Measurements from ENCODE around the gene TMBIM6. TPM values are rescaled to one million over a fixed set of nuclear protein-coding genes. Genes with fewer than 3 reads are reported as not detected.

Gene TMBIM6
- total and polyA plus RNA-seq, 9 of the 15 experiments (the other 6 are each of a cell fraction or from before 2014, with no cell fraction given), result 147 to 1,288 (median 352) TPM

DNA sequence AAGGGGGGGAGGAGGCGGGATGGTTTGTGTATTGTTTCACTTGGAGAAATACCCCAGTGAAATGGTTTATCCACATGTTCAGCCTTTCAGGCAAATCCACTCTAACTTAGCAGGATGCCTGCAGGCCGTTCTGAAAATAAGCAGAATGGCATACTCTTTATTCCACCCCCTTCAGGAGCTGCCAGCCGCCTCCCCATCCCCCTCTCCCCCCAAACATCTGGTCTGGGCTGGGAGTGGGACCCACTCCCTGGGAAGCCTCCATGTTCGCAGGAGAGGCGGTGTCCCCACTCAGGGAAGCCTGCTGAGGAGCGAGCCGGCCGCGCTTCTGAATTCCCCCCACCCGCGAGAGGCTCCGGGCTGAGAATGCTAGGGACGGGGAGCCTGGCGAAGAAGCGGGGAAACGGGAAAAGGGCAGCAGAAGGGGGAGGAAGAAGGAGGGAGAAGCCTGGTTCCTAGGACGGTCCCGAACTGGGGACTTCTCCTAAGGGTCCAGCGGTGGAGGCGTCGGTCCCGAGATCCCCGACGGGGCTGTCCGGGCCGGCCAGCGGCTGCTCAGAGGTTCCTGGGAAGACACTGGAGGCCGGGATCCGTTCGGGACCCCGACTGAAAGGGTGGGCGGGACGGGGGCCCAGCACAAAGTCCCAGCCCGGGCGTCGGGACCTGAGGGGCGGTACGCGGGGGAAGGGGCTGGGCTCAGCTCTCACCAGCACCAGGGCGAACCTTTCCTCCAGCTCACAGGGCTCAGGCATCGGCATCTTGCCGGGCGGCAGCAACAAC, 34.8 kb upstream of the TMBIM6 start (continued):
- TF ChIP-seq, protein P1, sequence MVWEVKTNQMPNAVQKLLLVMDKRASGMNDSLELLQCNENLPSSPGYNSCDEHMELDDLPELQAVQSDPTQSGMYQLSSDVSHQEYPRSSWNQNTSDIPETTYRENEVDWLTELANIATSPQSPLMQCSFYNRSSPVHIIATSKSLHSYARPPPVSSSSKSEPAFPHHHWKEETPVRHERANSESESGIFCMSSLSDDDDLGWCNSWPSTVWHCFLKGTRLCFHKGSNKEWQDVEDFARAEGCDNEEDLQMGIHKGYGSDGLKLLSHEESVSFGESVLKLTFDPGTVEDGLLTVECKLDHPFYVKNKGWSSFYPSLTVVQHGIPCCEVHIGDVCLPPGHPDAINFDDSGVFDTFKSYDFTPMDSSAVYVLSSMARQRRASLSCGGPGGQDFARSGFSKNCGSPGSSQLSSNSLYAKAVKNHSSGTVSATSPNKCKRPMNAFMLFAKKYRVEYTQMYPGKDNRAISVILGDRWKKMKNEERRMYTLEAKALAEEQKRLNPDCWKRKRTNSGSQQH (CRISPR knock-in tag; IDR thresholded peaks at IDR 0.05), result no peak
- TF ChIP-seq ZFX (CRISPR knock-in tag; IDR thresholded peaks at IDR 0.05) (peak; percentile 6; the same call in 1 of the 2 replicates), RCOR1 (IDR thresholded peaks at IDR 0.05; ENCODE audit: borderline replicate concordance in 1 of 2, low read depth in 2 of 2, low read length in 2 of 2) (0 out of 4 replicates have a peak, but pooled peaks of 1 of the 2 experiments have one; percentile 2), ZNF589 (CRISPR knock-in tag; IDR thresholded peaks at IDR 0.05; ENCODE audit: low read depth) (0 out of 2 replicates have a peak, but pooled peaks have one; percentile 6), RBBP5 (IDR thresholded peaks at IDR 0.05; ENCODE audit: borderline replicate concordance, insufficient read depth, low read length, poor library complexity, severe bottlenecking) (peak; percentile 72)
- TF ChIP-seq, protein P2, sequence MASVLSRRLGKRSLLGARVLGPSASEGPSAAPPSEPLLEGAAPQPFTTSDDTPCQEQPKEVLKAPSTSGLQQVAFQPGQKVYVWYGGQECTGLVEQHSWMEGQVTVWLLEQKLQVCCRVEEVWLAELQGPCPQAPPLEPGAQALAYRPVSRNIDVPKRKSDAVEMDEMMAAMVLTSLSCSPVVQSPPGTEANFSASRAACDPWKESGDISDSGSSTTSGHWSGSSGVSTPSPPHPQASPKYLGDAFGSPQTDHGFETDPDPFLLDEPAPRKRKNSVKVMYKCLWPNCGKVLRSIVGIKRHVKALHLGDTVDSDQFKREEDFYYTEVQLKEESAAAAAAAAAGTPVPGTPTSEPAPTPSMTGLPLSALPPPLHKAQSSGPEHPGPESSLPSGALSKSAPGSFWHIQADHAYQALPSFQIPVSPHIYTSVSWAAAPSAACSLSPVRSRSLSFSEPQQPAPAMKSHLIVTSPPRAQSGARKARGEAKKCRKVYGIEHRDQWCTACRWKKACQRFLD (CRISPR knock-in tag; IDR thresholded peaks at IDR 0.05), result 0 out of 2 replicates have a peak, but pooled peaks have one; percentile 52
- TF ChIP-seq, protein P3, sequence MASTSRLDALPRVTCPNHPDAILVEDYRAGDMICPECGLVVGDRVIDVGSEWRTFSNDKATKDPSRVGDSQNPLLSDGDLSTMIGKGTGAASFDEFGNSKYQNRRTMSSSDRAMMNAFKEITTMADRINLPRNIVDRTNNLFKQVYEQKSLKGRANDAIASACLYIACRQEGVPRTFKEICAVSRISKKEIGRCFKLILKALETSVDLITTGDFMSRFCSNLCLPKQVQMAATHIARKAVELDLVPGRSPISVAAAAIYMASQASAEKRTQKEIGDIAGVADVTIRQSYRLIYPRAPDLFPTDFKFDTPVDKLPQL (IDR thresholded peaks at IDR 0.05; ENCODE audit: extremely low read depth, insufficient read length), result no peak
- TF ChIP-seq, protein P4, sequence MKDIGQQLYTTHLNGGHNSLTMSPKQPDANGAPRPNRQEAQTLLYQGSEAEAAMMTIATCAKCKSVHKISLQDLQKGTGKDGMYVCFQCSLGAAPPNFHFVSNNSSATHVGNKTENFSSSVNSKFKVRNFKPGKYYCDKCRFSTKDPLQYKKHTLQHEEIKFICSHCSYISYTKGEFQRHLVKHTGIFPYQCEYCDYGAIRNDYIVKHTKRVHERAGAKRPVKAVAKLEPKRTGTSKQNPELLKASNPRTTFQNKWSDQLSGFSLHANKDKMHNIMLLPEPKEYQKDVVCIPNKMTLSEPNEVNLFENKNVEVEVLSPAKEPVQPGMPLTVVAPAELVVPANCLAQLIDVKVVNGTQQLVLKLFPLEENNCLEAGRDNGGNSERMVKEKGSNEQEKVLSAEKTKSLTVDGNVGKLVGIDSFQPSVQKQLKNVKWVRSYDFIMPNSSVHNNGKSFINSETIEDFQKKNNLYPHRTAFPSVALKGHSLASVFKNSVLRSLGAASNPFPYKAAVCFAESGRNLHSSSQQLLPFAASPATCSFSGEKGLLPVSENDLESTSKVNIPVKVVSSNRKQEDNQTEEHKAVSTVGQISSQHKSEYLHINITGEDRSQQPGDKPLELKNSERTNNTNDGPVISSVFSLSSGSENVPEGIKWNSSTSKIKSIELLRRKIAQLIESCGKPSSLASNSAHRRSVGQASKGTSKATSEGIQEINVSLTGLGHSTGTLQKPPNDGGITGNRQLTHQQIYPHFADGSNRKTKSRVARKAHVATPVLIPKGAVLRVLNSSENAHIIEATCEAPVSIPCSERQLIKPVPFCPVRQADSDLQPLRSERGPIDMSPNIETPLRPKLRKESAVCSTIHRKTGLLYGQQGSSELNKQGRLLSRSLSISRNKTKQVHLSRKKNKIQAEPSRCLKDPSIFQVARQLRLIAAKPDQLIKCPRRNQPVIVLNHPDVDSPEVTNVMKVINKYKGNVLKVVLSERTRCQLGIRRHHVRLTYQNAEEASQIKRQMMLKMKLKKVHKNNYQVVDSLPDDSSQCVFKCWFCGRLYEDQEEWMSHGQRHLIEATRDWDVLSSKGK (CRISPR knock-in tag; IDR thresholded peaks at IDR 0.05), result no peak

Measured in K562 (cell line).